Measurements from ENCODE around the gene RBM44. TPM values are rescaled to one million over a fixed set of nuclear protein-coding genes. Genes with fewer than 3 reads are reported as not detected.

Gene RBM44
- total and polyA plus RNA-seq, 3 experiments from 2014 or later, result 0.07 to 0.63 (median 0.33) TPM

- CTCF ChIA-PET, result no interaction called here
- Histone ChIP-seq H3K27ac (ENCODE audit: low read depth, low read length) (no peak within 1 kb of the TSS), H3K4me3 (ENCODE audit: low read length) (no peak within 1 kb of the TSS), H3K36me3 (ENCODE audit: insufficient read depth, low read length) (no peaks in the 10 kb centered on the region), H3K27me3 (ENCODE audit: insufficient read depth, low read length, poor library complexity, severe bottlenecking) (no peaks in the 10 kb centered on the region), H3K9me3 (ENCODE audit: low read length) (no peaks in the 10 kb centered on the region), H3K4me1 (ENCODE audit: insufficient read depth, low read length) (no peaks in the 10 kb centered on the region)
- Mint-ChIP-seq H3K4me1 (peaks cover 3 to 6% (median 4%) of the 10 kb centered on the region in 3 donors), H3K9me3 (no peaks in the 10 kb centered on the region), H3K27ac (no peak within 1 kb of the TSS), H3K27me3 (peaks cover 39 to 58% of the 10 kb centered on the region in 2 donors), H3K4me3 (peak within 1 kb of the TSS in 3 of 7 donors; percentile 26 to 83 (median 51)), H3K36me3 (no peaks in the 10 kb centered on the region)
- POLR2A ChIA-PET, result no interaction called here
- DNase-seq, result no peak
These were observed 61.1 kb downstream of the RBM44 start, which contains the start of gene RAMP1 for GRCh38 chr2:237859533-237860272. Gene RAMP1 (plus strand): TSS chr2:237859623. CDS start chr2:237859676, 53 bp downstream.

- Histone ChIP-seq H3K27me3 (ENCODE audit: insufficient read depth, low read length, poor library complexity, severe bottlenecking) (no peaks in the 10 kb centered on the region), H3K9me3 (ENCODE audit: low read length) (no peaks in the 10 kb centered on the region), H3K4me1 (ENCODE audit: insufficient read depth, low read length) (no peaks in the 10 kb centered on the region), H3K27ac (ENCODE audit: low read depth, low read length) (no peak overlapping the region), H3K36me3 (ENCODE audit: insufficient read depth, low read length) (no peaks in the 10 kb centered on the region), H3K4me3 (ENCODE audit: low read length) (no peak overlapping the region)
- no peak for DNase-seq
- no peak overlapping the region for H3K27ac Mint-ChIP-seq
- no peaks in the 10 kb centered on the region for H3K36me3 Mint-ChIP-seq
- CTCF ChIA-PET, result no interaction called here
- no peaks in the 10 kb centered on the region for H3K9me3 Mint-ChIP-seq
- H3K4me3 Mint-ChIP-seq, result peak overlapping the region in 1 of 7 donors; percentile 51
- H3K4me1 Mint-ChIP-seq, result peaks cover 3 to 6% (median 4%) of the 10 kb centered on the region in 3 donors
- POLR2A ChIA-PET, result no interaction called here
- peaks cover 41 to 61% of the 10 kb centered on the region in 2 donors for H3K27me3 Mint-ChIP-seq
These were observed 61.8 kb downstream of the RBM44 start for GRCh38 chr2:237860273-237860935.

GRCh38 chr2:237861875-237862527 lies 63.4 kb downstream of the RBM44 start:
- Histone ChIP-seq H3K27me3 (ENCODE audit: insufficient read depth, low read length, poor library complexity, severe bottlenecking) (no peaks in the 10 kb centered on the region), H3K9me3 (ENCODE audit: low read length) (no peaks in the 10 kb centered on the region), H3K27ac (ENCODE audit: low read depth, low read length) (no peak overlapping the region), H3K4me1 (ENCODE audit: insufficient read depth, low read length) (no peaks in the 10 kb centered on the region), H3K4me3 (ENCODE audit: low read length) (no peak overlapping the region), H3K36me3 (ENCODE audit: insufficient read depth, low read length) (no peaks in the 10 kb centered on the region)
- H3K27me3 Mint-ChIP-seq, result peaks cover 38 to 62% of the 10 kb centered on the region in 2 donors
- peaks cover 3 to 6% (median 4%) of the 10 kb centered on the region in 3 donors for H3K4me1 Mint-ChIP-seq
- H3K4me3 Mint-ChIP-seq, result no peak overlapping the region
- H3K27ac Mint-ChIP-seq, result peak overlapping the region in 1 of 8 donors; percentile 46
- ChIA-PET POLR2A (no interaction called here), CTCF (no interaction called here)
- no peaks in the 10 kb centered on the region for H3K36me3 Mint-ChIP-seq
- DNase-seq, result no peak
- no peaks in the 10 kb centered on the region for H3K9me3 Mint-ChIP-seq

GRCh38 chr2:237862528-237862895 lies 63.9 kb downstream of the RBM44 start:
- Histone ChIP-seq H3K4me3 (ENCODE audit: low read length) (no peak overlapping the region), H3K36me3 (ENCODE audit: insufficient read depth, low read length) (no peaks in the 10 kb centered on the region), H3K27ac (ENCODE audit: low read depth, low read length) (no peak overlapping the region), H3K9me3 (ENCODE audit: low read length) (no peaks in the 10 kb centered on the region), H3K27me3 (ENCODE audit: insufficient read depth, low read length, poor library complexity, severe bottlenecking) (no peaks in the 10 kb centered on the region), H3K4me1 (ENCODE audit: insufficient read depth, low read length) (no peaks in the 10 kb centered on the region)
- Mint-ChIP-seq H3K4me3 (no peak overlapping the region), H3K27me3 (peaks cover 37 to 58% of the 10 kb centered on the region in 2 donors), H3K4me1 (peaks cover 3 to 6% (median 4%) of the 10 kb centered on the region in 3 donors), H3K9me3 (no peaks in the 10 kb centered on the region), H3K27ac (peak overlapping the region in 1 of 8 donors; percentile 46), H3K36me3 (no peaks in the 10 kb centered on the region)
- DNase-seq, result no peak
- POLR2A ChIA-PET, result no interaction called here
- CTCF ChIA-PET, result no interaction called here

GRCh38 chr2:237863102-237863511 lies 64.5 kb downstream of the RBM44 start:
- peaks cover 3 to 6% (median 4%) of the 10 kb centered on the region in 3 donors for H3K4me1 Mint-ChIP-seq
- ChIA-PET POLR2A (no interaction called here), CTCF (no interaction called here)
- Histone ChIP-seq H3K27me3 (ENCODE audit: insufficient read depth, low read length, poor library complexity, severe bottlenecking) (no peaks in the 10 kb centered on the region), H3K36me3 (ENCODE audit: insufficient read depth, low read length) (no peaks in the 10 kb centered on the region), H3K27ac (ENCODE audit: low read depth, low read length) (no peak overlapping the region), H3K9me3 (ENCODE audit: low read length) (no peaks in the 10 kb centered on the region), H3K4me1 (ENCODE audit: insufficient read depth, low read length) (no peaks in the 10 kb centered on the region), H3K4me3 (ENCODE audit: low read length) (no peak overlapping the region)
- H3K9me3 Mint-ChIP-seq, result no peaks in the 10 kb centered on the region
- H3K4me3 Mint-ChIP-seq, result no peak overlapping the region
- peaks cover 37 to 55% of the 10 kb centered on the region in 2 donors for H3K27me3 Mint-ChIP-seq
- no peaks in the 10 kb centered on the region for H3K36me3 Mint-ChIP-seq
- no peak overlapping the region for H3K27ac Mint-ChIP-seq
- DNase-seq, result no peak

GRCh38 chr2:237863689-237864443 lies 65.3 kb downstream of the RBM44 start:
- Histone ChIP-seq H3K4me1 (ENCODE audit: insufficient read depth, low read length) (peaks cover 4% of the 10 kb centered on the region), H3K36me3 (ENCODE audit: insufficient read depth, low read length) (no peaks in the 10 kb centered on the region), H3K4me3 (ENCODE audit: low read length) (no peak overlapping the region), H3K9me3 (ENCODE audit: low read length) (no peaks in the 10 kb centered on the region), H3K27ac (ENCODE audit: low read depth, low read length) (no peak overlapping the region), H3K27me3 (ENCODE audit: insufficient read depth, low read length, poor library complexity, severe bottlenecking) (no peaks in the 10 kb centered on the region)
- DNase-seq, result no peak
- Mint-ChIP-seq H3K4me1 (peaks cover 2 to 8% (median 5%) of the 10 kb centered on the region in 3 donors), H3K4me3 (no peak overlapping the region), H3K27me3 (peaks cover 31 to 55% of the 10 kb centered on the region in 2 donors), H3K9me3 (no peaks in the 10 kb centered on the region), H3K27ac (no peak overlapping the region), H3K36me3 (no peaks in the 10 kb centered on the region)
- CTCF ChIA-PET, result no interaction called here
- POLR2A ChIA-PET, result no interaction called here

GRCh38 chr2:237864444-237864931 lies 65.9 kb downstream of the RBM44 start:
- no peak overlapping the region for H3K4me3 ChIP-seq (ENCODE audit: low read length)
- no peak for DNase-seq
- H3K9me3 ChIP-seq (ENCODE audit: low read length), result no peaks in the 10 kb centered on the region
- H3K36me3 Mint-ChIP-seq, result no peaks in the 10 kb centered on the region
- H3K4me1 ChIP-seq (ENCODE audit: insufficient read depth, low read length), result peaks cover 5% of the 10 kb centered on the region
- H3K27ac Mint-ChIP-seq, result no peak overlapping the region
- ChIA-PET CTCF (no interaction called here), POLR2A (no interaction called here)
- H3K4me3 Mint-ChIP-seq, result no peak overlapping the region
- no peaks in the 10 kb centered on the region for H3K27me3 ChIP-seq (ENCODE audit: insufficient read depth, low read length, poor library complexity, severe bottlenecking)
- no peak overlapping the region for H3K27ac ChIP-seq (ENCODE audit: low read depth, low read length)
- H3K27me3 Mint-ChIP-seq, result peaks cover 32 to 58% of the 10 kb centered on the region in 2 donors
- H3K36me3 ChIP-seq (ENCODE audit: insufficient read depth, low read length), result no peaks in the 10 kb centered on the region
- H3K4me1 Mint-ChIP-seq, result peaks cover 7 to 11% (median 8%) of the 10 kb centered on the region in 3 donors
- no peaks in the 10 kb centered on the region for H3K9me3 Mint-ChIP-seq

Data from CD8-positive, alpha-beta memory T cell (primary cell).